GM18873 (cell line): ENCODE measurements around the gene IFIT5.
"Not testable (repeated sequence)": the region's sequence is repeated elsewhere in the genome, so short reads cannot be mapped to it uniquely, and the experiment has no call there.

Experiments
- ATAC-seq: cut with Tn5 transposase; IDR thresholded peaks from one replicate; pipeline ENCODE4 v1.9.1; 2021; ENCODE audit warnings: mild to moderate bottlenecking, moderate library complexity, moderate number of reproducible peaks; ENCODE audit not compliant: unreplicated experiment, low FRiP score

Gene IFIT5

DNA sequence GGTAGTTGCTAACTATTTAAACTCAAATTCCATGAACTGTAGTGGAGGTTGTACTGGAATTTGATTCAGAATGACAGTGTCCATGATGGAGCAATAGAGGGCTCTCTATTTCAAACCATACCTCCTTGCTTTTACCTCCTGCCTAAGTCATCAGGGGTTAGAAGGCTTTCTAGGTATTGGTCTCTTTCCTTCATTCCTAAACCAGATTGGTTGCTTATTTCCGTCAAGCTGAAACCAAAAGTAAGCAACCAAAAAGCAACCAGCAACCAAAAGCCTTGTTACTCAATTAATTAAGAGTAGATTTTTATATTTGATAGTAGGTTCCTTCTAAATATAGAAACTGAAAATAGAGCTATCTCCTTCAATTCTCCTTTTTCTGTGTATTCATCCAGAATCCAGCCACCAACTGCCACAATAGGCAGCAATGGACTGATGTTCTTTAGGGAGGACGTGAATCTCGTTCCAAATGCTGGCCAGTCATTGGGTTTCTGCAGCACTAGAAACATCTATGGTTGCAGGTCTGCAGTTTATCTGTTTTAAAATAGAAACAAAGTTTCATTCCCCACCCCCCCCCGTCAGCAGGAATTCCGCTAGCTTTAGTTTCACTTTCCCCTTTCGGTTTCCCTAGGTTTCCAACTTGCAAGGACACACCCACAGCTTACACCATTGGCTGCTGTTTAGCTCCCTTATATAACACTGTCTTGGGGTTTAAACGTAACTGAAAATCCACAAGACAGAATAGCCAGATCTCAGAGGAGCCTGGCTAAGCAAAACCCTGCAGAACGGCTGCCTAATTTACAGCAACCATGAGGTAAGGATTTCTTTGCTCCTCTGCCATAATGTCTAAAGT lies 22.2 kb upstream of the IFIT5 start, which contains the start of gene IFIT1:
Gene IFIT1 (plus strand): TSS at position 717 of the 850 bp plus-strand sequence. CDS start 90 bp downstream, at position 807.
- peak; percentile 77 for ATAC-seq

- no peak for ATAC-seq
These were observed 21.4 kb upstream of the IFIT5 start for GRCh38 chr10:89392974-89393373.

DNA sequence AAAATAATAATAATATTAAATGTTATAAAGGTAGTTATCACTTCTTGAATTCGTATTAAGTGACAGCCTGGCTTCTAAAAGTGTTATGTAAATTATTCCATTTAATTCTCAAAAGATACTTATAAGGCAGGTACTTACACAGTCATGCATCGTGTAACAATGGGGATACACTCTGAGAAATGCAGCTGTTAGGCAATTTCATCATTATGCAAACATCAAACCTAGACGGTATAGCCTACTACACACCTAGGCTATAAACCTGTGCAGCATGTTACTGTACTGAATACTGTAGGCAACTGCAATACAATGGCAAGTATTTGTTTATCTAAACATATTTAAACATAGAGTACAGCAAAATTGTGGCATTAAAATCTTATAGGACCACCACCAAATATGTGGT lies 20.5 kb upstream of the IFIT5 start:
- ATAC-seq = no peak

DNA sequence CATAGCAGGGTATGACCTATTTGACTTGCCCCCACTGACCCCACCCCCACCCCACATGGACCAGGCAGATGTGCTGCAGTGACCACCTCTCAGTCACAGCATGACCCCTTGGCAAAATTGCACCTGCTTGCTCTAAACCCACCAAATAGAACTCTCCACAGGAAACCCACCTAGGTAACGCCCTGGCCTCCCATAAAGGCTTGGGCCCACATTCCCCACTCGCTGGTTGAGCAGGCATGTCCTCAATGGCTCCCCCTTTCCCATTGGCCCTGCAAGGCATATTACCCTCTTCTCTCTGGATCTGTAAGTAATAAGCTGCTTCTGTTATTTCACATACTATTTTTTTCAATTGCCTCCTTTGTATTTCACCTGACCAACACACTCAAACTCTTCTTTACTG lies 19.2 kb upstream of the IFIT5 start:
- no peak for ATAC-seq

- no peak for ATAC-seq
These were observed 16.2 kb upstream of the IFIT5 start for GRCh38 chr10:89398003-89398749.

- ATAC-seq = no peak
These were observed 14.4 kb upstream of the IFIT5 start for GRCh38 chr10:89399956-89400355.

DNA sequence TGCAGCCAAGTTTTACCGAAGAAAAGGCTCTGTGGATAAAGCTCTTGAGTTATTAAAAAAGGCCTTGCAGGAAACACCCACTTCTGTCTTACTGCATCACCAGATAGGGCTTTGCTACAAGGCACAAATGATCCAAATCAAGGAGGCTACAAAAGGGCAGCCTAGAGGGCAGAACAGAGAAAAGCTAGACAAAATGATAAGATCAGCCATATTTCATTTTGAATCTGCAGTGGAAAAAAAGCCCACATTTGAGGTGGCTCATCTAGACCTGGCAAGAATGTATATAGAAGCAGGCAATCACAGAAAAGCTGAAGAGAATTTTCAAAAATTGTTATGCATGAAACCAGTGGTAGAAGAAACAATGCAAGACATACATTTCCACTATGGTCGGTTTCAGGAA lies 11.3 kb upstream of the IFIT5 start:
- no peak for ATAC-seq

DNA sequence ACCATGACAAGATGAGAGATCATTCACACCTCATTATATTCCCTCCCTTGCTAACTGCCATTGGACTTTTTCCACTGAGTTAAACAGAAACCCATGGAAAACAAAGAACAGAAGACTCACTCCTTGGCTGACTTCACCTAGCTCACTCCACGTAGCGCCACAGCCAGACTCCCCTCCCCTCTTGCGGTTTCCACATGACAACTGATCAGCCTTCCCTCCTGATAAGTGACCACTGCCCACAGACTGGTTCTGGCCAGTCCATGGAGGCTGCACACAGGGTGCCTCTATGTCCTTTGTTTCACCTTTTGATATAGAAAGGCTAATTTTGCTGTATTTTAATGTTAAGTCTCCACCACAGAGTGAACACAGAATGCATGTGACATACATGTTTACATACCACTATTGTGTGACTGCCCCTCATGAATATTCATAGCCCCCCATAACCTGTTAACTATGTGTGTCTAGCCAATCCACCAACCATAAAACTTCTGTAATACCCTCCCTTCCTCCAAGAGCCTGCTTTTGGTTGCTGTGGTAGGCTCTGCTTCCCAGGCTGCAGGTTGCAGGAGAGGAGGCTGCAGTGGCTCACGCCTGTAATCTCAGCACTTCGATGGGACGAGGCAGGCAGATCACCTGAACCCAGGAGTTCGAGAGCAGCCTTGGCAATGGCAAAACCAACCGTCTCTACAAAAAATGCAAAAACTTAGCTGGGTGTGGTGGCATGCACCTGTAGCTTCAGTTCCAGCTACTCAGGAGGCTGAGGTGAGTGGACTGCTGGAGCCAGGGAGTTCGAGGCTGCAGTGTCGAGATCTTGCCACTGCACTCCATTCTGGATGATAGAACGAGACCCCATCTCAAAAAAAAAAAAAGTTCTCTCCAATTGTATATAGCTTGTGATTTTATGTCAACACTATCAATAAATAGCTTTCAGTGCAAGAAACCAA lies 10.0 kb upstream of the IFIT5 start:
- ATAC-seq = no peak

DNA sequence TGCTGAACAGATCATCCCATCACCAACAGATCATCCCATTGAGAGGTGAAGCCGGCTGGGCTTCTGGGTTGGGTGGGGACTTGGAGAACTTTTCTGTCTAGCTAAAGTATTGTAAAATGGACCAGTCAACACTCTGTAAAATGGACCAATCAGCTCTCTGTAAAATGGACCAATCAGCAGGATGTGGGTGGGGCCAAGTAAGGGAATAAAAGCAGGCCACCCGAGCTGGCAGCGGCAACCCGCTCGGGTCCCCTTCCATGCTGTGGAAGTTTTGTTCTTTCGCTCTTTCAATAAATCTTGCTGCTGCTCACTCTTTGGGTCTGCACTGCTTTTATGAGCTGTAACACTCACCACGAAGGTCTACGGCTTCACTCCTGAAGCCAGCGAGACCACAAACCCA lies 8.2 kb upstream of the IFIT5 start:
- ATAC-seq = not testable (repeated sequence)

GRCh38 chr10:89407792-89408191 lies 6.6 kb upstream of the IFIT5 start:
- not testable (repeated sequence) for ATAC-seq

- ATAC-seq = not testable (repeated sequence)
These were observed 5.1 kb upstream of the IFIT5 start for GRCh38 chr10:89409282-89409681.

DNA sequence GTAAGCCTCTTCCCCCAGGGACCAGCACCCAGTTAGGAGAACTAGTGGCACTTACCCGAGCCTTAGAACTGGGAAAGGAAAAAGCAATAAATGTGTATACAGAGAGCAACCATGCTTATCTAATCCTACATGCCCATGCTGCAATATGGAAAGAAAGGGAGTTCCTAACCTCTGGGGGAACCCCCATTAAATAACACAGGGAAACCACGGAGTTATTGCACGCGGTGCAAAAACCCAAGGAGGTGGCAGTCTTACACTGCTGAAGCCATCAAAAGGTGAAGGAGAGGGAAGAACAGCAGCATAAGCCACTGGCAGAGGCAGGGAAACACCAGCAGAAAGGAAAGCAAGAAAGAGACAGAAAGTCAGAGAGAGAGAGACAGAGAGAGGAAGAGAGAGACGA lies 3.8 kb upstream of the IFIT5 start:
- not testable (repeated sequence) for ATAC-seq

DNA sequence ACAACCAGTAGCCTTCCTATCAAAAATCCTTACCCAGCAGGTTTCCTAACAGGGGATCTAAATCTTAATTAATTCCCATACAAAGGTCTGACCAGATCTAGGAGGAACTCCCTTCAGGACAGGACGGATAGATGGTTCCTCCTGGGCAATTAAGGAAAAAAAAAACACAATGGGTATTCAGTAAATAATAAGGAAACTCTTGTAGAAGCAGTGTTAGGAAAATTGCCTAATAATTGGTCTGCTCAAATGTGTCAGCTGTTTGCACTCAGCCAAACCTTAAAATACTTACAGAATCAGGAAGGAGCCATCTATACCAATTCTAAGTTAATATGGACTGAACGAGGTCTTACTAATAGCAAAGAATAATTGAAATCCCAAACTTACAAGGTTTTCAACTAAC lies 3.2 kb upstream of the IFIT5 start:
- ATAC-seq = not testable (repeated sequence)

DNA sequence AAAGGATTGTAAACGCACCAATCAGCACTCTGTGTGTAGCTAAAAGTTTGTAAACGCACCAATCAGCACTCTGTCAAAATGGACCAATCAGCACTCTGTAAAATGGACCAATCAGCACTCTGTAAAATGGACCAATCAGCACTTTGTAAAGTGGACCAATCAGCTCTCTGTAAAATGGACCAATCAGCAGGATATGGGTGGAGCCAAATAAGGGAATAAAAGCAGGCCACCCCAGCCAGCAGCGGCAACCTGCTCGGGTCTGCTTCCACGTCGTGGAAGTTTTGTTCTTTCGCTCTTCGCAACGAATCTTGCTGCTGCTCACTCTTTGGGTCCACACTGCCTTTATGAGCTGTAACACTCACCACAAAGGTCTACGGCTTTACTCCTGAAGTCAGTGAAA lies 2.1 kb upstream of the IFIT5 start:
- ATAC-seq = not testable (repeated sequence)

GRCh38 chr10:89413398-89413912 lies 913 bp upstream of the IFIT5 start:
- ATAC-seq = no peak

DNA sequence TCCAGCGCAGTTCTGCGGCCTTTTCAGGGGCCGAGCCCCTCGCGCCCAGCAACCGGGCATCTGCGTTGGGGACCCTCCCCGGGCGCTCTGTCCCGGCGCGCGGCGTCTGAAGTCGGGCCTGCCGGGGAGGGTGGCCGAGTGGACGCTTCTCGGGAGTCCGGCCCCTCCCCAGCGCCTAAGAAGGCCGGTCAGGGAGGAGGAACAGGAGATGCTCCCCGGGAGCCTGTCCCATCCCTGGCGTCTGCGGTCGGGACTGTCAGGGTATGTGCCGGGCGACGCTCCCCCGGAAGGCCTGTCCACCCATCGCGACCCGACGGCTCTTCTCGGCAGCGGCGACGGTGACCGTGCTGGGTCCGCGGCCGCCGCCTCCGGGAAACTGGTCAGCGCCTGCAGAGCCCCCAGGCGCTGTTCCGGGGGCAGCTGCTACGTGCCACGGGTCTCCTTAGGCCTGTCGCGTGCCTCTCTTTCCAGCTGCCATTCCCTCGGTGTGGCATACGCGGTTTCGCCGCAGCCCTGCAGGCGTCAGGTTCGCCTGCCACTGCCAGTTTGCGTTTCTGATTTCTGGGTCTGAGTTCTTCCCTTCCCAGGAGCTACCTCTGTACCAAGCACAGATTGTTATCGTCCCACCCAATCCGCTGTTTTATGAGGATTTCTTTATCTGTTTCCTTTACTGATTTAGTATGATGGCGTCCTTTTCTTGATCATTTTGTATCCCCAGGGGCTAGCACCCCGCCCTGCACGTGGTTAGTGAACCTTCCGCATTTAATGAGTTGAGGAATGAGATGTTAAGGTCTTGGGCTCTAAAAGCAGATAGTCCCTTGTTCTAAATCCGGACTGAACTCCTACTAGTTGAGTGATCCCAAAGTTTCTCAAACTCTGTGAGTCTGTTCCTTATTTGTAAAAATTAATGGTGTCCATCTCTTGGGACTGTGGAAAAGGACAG lies 782 bp downstream of the IFIT5 start:
- ATAC-seq = peak; percentile 27

GRCh38 chr10:89416465-89416864 lies 2.1 kb downstream of the IFIT5 start:
- no peak for ATAC-seq

- no peak for ATAC-seq
These were observed 5.2 kb downstream of the IFIT5 start for GRCh38 chr10:89419548-89419947.

DNA sequence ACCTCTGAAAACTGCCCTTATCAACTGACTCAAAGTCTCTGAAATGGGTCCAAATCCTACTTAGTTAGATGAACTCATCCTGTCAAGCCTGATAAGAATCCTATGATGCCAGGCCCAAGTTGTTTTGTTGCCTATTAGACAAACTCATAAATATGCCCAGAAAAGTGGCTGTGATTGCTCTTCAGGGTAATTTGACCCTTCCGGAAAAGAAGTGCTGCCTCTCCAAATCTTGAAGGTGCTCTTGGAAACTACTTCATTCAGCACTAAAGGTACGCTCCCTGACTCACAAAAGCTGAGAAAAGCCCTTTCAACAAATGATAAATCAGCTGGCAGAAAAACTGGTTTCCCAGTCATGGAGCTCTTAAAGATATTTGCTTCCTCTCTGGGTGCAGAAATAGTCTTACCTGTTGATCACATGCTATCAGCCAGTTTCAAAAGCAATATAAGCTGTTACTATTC lies 6.7 kb downstream of the IFIT5 start:
- no peak for ATAC-seq
